DMS114 treated with DMSO at 0.1 percent for 48 hours (cell line): ENCODE data around the gene CBFA2T3.
"Not testable (repeated sequence)": the region's sequence is repeated elsewhere in the genome, so short reads cannot be mapped to it uniquely, and the experiment has no call there.

ENCODE experiments used
- DNase-seq: peaks from one replicate; lab custom pipeline; 2025; ENCODE audit not compliant: unreplicated experiment; lab: John Stamatoyannopoulos, UW

CBFA2T3 gene

GRCh38 chr16:89013111-89013510, 36.1 kb upstream of the CBFA2T3 start:
- no peak for DNase-seq

GRCh38 chr16:89012622-89012995, 35.6 kb upstream of the CBFA2T3 start:
- DNase-seq = no peak

- no peak for DNase-seq
Measured at GRCh38 chr16:89011909-89012621, 35.1 kb upstream of the CBFA2T3 start.

GRCh38 chr16:89010210-89010925, 33.4 kb upstream of the CBFA2T3 start:
- DNase-seq = no peak

- no peak for DNase-seq
Measured at GRCh38 chr16:89009343-89010209, 32.6 kb upstream of the CBFA2T3 start.

GRCh38 chr16:89008796-89009195, 31.8 kb upstream of the CBFA2T3 start:
- not testable (repeated sequence) for DNase-seq

- DNase-seq = no peak
Measured at GRCh38 chr16:89007371-89008249, 30.6 kb upstream of the CBFA2T3 start.

GRCh38 chr16:89006036-89006752, 29.2 kb upstream of the CBFA2T3 start:
- DNase-seq = no peak

GRCh38 chr16:89005201-89006035, 28.4 kb upstream of the CBFA2T3 start:
- DNase-seq = no peak

GRCh38 chr16:89004209-89004831, 27.3 kb upstream of the CBFA2T3 start:
- DNase-seq = no peak

- DNase-seq = no peak
Measured at GRCh38 chr16:89003831-89004208, 26.8 kb upstream of the CBFA2T3 start.

- no peak for DNase-seq
Measured at GRCh38 chr16:89002851-89003830, 26.1 kb upstream of the CBFA2T3 start.

GRCh38 chr16:89002081-89002480, 25.1 kb upstream of the CBFA2T3 start:
- DNase-seq = not testable (repeated sequence)

GRCh38 chr16:89001117-89002027, 24.4 kb upstream of the CBFA2T3 start:
- DNase-seq = no peak

GRCh38 chr16:89000207-89000959, 23.4 kb upstream of the CBFA2T3 start:
- no peak for DNase-seq
